HG02759 (cell line): ENCODE data around the gene TOLLIP.
"Not testable (repeated sequence)": the region's sequence is repeated elsewhere in the genome, so short reads cannot be mapped to it uniquely, and the experiment has no call there.

Experiments used
- ATAC-seq: cut with Tn5 transposase; IDR thresholded peaks from one replicate; pipeline ENCODE4 v1.9.1; 2021; ENCODE audit warnings: mild to moderate bottlenecking, moderate library complexity; ENCODE audit not compliant: unreplicated experiment

Gene TOLLIP

DNA sequence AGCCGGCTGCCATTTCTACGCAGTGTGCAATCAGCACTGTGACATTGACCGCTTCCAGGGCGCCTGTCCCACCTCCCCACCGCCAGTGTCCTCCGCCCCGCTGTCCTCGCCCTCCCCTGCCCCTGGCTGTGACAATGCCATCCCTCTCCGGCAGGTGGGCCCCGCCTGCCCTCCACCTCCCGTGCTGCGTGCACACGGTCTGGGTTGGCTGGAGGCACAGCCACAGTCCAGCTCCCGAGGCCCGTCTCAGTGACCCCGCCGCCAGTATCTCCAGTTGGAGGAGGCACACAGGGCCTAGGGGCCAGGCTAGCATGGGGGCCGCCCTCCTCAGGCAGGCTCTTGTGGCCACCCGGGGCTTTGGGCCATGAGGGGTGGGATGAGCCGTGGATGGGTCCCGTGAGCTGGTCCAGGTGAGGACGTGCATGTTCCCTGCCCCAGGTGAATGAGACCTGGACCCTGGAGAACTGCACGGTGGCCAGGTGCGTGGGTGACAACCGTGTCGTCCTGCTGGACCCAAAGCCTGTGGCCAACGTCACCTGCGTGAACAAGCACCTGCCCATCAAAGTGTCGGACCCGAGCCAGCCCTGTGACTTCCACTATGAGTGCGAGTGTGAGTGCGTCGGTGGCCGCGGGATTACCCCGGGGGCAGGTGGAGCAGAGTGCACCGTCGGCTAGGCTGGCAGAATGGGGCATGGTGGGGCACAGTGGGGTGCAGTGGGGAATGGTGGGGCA lies 56.9 kb downstream of the TOLLIP start:
- ATAC-seq, result no peak

DNA sequence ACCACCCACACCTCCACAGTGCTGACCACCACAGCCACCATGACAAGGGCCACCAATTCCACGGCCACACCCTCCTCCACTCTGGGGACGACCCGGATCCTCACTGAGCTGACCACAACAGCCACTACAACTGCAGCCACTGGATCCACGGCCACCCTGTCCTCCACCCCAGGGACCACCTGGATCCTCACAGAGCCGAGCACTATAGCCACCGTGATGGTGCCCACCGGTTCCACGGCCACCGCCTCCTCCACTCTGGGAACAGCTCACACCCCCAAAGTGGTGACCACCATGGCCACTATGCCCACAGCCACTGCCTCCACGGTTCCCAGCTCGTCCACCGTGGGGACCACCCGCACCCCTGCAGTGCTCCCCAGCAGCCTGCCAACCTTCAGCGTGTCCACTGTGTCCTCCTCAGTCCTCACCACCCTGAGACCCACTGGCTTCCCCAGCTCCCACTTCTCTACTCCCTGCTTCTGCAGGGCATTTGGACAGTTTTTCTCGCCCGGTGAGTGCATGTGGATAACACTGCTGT lies 58.1 kb downstream of the TOLLIP start:
- ATAC-seq, result no peak

DNA sequence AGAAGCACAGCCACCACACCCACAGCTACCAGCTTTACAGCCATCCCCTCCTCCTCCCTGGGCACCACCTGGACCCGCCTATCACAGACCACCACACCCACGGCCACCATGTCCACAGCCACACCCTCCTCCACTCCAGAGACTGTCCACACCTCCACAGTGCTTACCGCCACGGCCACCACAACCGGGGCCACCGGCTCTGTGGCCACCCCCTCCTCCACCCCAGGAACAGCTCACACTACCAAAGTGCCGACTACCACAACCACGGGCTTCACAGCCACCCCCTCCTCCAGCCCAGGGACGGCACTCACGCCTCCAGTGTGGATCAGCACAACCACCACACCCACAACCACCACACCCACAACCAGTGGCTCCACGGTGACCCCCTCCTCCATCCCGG lies 59.0 kb downstream of the TOLLIP start:
- not testable (repeated sequence) for ATAC-seq

DNA sequence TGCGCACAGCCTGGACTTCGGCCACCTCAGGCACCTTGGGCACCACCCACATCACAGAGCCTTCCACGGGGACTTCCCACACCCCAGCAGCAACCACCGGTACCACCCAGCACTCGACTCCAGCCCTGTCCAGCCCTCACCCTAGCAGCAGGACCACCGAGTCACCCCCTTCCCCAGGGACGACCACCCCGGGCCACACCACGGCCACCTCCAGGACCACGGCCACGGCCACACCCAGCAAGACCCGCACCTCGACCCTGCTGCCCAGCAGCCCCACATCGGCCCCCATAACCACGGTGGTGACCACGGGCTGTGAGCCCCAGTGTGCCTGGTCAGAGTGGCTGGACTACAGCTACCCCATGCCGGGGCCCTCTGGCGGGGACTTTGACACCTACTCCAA lies 60.5 kb downstream of the TOLLIP start:
- not testable (repeated sequence) for ATAC-seq

DNA sequence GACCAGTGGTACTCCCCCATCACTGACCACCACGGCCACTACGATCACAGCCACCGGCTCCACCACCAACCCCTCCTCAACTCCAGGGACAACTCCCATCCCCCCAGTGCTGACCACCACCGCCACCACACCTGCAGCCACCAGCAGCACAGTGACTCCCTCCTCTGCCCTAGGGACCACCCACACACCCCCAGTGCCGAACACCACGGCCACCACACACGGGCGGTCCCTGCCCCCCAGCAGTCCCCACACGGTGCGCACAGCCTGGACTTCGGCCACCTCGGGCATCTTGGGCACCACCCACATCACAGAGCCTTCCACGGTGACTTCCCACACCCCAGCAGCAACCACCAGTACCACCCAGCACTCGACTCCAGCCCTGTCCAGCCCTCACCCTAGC lies 62.4 kb downstream of the TOLLIP start:
- not testable (repeated sequence) for ATAC-seq

DNA sequence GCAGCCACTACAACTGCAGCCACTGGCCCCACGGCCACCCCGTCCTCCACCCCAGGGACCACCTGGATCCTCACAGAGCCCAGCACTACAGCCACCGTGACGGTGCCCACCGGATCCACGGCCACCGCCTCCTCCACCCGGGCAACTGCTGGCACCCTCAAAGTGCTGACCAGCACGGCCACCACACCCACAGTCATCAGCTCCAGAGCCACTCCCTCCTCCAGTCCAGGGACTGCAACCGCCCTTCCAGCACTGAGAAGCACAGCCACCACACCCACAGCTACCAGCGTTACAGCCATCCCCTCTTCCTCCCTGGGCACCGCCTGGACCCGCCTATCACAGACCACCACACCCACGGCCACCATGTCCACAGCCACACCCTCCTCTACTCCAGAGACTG lies 63.1 kb downstream of the TOLLIP start:
- ATAC-seq, result not testable (repeated sequence)

DNA sequence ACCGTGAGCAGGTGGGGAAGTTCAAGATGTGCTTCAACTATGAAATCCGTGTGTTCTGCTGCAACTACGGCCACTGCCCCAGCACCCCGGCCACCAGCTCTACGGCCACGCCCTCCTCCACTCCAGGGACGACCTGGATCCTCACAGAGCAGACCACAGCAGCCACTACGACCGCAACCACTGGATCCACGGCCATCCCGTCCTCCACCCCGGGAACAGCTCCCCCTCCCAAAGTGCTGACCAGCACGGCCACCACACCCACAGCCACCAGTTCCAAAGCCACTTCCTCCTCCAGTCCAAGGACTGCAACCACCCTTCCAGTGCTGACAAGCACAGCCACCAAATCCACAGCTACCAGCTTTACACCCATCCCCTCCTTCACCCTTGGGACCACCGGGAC lies 63.7 kb downstream of the TOLLIP start:
- ATAC-seq, result not testable (repeated sequence)

DNA sequence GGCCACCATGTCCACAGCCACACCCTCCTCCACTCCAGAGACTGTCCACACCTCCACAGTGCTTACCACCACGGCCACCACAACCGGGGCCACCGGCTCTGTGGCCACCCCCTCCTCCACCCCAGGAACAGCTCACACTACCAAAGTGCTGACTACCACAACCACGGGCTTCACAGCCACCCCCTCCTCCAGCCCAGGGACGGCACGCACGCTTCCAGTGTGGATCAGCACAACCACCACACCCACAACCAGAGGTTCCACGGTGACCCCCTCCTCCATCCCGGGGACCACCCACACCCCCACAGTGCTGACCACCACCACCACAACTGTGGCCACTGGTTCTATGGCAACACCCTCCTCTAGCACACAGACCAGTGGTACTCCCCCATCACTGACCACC lies 64.9 kb downstream of the TOLLIP start:
- not testable (repeated sequence) for ATAC-seq

DNA sequence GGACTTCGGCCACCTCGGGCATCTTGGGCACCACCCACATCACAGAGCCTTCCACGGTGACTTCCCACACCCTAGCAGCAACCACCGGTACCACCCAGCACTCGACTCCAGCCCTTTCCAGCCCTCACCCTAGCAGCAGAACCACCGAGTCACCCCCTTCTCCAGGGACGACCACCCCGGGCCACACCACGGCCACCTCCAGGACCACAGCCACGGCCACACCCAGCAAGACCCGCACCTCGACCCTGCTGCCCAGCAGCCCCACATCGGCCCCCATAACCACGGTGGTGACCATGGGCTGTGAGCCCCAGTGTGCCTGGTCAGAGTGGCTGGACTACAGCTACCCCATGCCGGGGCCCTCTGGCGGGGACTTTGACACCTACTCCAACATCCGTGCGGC lies 65.9 kb downstream of the TOLLIP start:
- ATAC-seq, result not testable (repeated sequence)

DNA sequence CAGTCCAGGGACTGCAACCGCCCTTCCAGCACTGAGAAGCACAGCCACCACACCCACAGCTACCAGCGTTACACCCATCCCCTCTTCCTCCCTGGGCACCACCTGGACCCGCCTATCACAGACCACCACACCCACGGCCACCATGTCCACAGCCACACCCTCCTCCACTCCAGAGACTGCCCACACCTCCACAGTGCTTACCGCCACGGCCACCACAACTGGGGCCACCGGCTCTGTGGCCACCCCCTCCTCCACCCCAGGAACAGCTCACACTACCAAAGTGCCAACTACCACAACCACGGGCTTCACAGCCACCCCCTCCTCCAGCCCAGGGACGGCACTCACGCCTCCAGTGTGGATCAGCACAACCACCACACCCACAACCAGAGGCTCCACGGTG lies 66.7 kb downstream of the TOLLIP start:
- ATAC-seq, result not testable (repeated sequence)

DNA sequence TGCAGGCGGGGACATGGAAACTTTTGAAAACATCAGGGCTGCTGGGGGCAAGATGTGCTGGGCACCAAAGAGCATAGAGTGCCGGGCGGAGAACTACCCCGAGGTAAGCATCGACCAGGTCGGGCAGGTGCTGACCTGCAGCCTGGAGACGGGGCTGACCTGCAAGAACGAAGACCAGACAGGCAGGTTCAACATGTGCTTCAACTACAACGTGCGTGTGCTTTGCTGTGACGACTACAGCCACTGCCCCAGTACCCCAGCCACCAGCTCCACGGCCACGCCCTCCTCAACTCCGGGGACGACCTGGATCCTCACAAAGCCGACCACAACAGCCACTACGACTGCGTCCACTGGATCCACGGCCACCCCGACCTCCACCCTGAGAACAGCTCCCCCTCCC lies 67.1 kb downstream of the TOLLIP start:
- no peak for ATAC-seq

DNA sequence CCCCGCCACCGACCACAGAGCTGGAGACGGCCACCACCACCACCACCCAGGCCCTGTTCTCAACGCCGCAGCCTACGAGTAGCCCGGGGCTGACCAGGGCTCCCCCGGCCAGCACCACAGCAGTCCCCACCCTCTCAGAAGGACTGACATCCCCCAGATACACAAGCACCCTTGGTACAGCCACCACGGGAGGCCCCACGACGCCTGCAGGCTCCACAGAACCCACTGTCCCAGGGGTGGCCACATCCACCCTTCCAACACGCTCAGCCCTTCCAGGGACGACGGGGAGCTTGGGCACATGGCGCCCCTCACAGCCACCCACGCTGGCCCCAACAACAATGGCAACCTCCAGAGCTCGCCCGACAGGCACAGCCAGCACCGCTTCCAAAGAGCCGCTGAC lies 67.7 kb downstream of the TOLLIP start:
- ATAC-seq, result no peak

DNA sequence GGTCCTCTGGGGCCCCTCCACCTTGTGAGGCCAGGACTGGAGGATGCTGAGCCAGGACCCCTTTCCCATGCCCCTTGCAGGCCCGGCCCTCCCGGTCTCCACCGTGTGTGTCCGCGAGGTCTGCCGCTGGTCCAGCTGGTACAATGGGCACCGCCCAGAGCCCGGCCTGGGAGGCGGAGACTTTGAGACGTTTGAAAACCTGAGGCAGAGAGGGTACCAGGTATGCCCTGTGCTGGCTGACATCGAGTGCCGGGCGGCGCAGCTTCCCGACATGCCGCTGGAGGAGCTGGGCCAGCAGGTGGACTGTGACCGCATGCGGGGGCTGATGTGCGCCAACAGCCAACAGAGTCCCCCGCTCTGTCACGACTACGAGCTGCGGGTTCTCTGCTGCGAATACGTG lies 68.7 kb downstream of the TOLLIP start:
- no peak for ATAC-seq

DNA sequence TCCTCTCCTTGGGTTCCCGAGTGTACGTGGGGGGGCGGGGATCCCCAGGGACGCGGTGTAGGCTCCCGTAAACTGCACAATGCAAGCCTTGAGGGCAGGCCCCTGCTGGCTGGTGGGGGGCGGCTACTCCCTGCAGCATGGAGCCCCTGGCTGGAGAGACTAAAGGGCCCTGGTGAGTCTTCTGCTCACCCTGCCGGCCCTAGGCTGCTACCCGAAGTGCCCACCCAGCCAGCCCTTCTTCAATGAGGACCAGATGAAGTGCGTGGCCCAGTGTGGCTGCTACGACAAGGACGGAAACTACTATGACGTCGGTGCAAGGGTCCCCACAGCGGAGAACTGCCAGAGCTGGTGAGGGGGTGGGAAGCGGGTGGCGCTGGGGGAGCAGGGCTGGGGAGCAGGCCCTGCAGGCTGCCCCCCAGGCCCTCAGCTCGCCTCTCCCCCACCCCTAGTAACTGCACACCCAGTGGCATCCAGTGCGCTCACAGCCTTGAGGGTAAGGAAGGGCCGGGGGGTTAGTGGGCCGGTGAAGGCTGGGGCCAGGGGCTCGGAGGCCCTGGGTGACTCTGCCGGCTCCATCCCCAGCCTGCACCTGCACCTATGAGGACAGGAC lies 69.7 kb downstream of the TOLLIP start:
- no peak for ATAC-seq

DNA sequence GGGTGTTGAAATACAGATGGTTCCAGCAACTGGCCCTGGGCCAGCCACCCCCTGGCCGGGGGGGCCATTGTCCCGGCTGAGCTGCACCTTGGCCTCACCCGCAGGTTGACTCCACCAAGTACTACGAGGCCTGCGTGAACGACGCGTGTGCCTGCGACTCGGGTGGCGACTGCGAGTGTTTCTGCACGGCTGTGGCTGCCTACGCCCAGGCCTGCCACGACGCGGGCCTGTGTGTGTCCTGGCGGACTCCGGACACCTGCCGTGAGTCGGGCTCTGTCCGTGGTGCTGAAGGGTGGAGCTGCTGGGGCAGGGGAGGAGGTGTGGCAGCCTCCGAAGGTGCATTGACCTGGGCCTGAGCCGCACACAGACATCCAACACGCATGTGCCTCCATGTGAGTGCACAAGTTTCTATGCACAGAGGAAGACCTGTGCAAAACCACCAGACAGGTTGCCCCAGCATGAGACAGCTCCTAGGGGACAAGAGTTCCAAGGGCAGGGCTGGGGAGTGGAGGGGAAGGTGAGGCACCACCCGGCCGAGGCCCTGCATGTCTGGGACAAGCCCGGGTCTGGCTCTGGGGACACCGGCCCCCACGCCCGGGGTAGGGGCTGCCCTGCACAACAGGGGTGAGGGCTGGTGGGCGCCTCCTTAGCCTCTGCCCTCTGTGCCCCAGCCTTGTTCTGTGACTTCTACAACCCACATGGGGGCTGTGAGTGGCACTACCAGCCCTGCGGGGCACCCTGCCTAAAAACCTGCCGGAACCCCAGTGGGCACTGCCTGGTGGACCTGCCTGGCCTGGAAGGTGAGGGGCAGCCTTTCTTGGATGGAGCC lies 70.5 kb downstream of the TOLLIP start:
- no peak for ATAC-seq

DNA sequence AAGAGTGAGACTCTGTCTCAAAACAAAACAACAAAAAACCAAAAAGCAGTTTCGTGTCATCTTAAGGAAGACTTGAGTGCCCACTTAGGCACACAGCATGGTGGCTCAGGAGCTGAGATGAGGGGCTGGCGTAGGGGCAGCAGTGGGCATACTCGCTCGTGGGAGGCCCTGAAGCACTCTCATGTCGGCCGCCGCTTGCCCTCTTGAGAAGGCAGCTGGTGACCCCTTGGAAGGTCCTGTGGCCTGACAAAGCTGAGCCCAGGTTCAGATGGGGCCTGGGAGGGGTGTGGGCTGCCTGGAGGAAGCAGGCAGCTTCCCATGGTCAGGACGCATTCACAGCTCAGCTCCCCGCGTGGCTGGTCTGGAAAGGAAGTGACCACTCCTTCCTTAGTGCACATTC lies 71.6 kb downstream of the TOLLIP start:
- ATAC-seq, result no peak

DNA sequence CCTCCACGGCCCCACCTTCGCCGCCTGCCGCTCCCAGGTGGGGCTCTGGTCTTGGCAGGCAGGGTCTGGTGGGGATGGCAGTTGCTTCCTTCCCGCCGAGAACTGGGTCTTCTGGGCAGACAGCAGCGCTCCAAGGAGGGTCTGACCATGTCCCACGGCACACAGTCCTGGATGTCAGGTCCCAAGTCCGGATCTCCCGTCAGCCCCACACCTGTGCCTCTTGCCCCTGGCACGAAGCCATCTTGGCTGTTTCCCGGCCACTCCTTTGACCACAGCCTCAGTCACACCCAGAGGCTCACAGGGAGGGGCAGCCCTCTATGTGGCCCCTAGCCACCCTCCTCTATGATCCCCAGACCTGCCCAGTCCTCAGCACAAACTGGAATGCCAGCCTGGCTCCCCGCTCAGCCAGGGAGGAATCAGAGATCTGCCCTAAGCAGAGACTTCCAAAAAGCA lies 72.3 kb downstream of the TOLLIP start:
- no peak for ATAC-seq

DNA sequence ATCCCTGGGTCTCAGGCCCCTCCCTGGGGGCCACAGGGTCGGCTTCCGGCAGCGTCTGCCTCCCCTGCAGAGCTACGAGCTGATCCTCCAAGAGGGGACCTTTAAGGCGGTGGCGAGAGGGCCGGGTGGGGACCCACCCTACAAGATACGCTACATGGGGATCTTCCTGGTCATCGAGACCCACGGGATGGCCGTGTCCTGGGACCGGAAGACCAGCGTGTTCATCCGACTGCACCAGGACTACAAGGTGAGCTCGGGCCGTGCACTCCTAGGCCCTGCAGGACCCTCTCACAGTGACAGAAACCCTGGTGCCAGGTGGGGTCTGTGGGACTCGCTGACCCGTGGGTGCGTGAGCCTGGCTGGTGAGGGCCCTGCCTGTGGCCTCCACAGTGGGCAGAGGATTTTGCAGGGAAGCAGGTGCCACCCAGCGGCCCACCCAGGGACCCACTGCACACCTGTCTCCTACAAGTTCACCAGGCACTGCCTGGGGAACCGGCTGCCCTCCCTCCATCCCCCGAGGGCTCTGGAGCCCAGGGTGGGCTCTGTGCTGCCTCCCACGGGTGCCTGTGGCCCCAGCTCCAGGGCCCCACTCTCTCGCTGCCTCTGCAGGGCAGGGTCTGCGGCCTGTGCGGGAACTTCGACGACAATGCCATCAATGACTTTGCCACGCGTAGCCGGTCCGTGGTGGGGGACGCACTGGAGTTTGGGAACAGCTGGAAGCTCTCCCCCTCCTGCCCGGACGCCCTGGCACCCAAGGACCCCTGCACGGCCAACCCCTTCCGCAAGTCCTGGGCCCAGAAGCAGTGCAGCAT lies 72.9 kb downstream of the TOLLIP start:
- ATAC-seq, result no peak

DNA sequence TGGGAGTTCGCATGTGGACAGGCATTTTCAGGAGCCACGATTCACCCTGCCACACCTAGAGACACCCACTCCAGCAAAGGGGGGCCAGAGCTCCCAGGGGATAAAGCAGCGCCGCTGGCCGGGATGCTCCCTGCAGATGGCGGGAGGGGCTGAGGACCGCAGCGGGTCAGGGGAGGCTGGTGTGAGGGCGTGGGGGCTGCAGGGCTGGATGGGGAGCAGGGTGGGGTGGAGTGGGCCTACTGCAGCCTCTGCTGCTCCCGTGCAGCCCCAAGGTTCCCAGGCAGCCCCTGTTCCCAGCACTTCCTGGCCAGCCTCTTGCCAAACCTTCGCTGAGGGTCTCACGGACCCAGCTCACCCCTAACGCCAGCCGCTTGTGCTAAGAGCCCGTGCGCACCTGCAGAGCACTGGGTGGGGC lies 73.5 kb downstream of the TOLLIP start:
- ATAC-seq, result no peak

DNA sequence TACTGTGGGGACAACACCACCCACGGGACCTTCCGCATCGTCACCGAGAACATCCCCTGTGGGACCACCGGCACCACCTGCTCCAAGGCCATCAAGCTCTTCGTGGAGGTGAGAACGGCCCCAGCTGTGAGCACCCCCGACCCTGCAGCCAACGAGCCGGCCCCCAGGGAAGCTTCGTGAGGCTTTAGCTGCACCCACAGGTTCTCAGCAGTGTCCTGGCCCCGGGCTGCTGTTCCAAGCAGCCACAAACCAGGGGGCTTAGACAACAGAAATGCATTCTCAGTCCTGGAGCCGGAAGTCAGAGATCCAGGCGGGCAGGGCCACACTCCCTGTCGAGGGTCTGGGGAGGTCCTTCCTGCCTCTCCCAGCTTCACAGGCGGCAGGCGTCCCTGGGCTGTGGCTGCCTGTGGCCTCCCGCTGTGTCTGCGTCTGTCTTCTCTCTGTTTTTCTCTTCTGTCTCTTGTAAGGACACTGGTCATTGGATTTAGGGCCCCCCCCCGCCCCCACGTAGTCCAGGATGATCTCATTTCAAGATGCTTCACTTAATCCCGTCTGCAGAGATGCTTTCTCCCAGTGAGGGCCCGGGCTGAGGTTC lies 74.0 kb downstream of the TOLLIP start:
- no peak for ATAC-seq
